PFSK-1 (cell line): Measurements from ENCODE around the gene CLSTN1.

Experiments
- FOXP2 ChIP-seq: optimal IDR thresholded peaks from 2 replicates; pipeline ENCODE3; 2011; ENCODE audit warnings: borderline replicate concordance, control low read depth, inconsistent platforms; ENCODE audit not compliant: insufficient read depth; ENCODE audit errors: extremely low read length, extremely low read depth
- POLR2AphosphoS5 ChIP-seq: IDR thresholded peaks from 2 replicates; pipeline ENCODE4 v1.6.1; 2012; ENCODE audit warnings: low read depth, mild to moderate bottlenecking, control low read depth, low read length, moderate library complexity
- SIN3A ChIP-seq: IDR thresholded peaks from 2 replicates; pipeline ENCODE4 v1.6.1; 2012; ENCODE audit warnings: mild to moderate bottlenecking, low read length, moderate library complexity, borderline replicate concordance; ENCODE audit not compliant: insufficient read depth
- TAF1 ChIP-seq: IDR thresholded peaks from 2 replicates; pipeline ENCODE4 v1.6.1; 2012; ENCODE audit warnings: low read length, control low read depth, borderline replicate concordance; ENCODE audit not compliant: insufficient read depth
- TF ChIP-seq, protein P1 (sequence below), 2 experiments: IDR thresholded peaks; 2 replicates each; pipeline versions ENCODE4 v1.6.1 to v1.8.0; 2011 to 2012; ENCODE audit warnings: low read depth in 2 of 2, low read length in 2 of 2, control low read depth in 1 of 2, inconsistent platforms in 1 of 2, mild to moderate bottlenecking in 1 of 2, moderate library complexity in 1 of 2; ENCODE audit not compliant: insufficient read depth in 1 of 2

The CLSTN1 gene

GRCh38 chr1:9767964-9768668 lies 55.6 kb downstream of the CLSTN1 start:
- TF ChIP-seq POLR2AphosphoS5 (no peak), TAF1 (no peak), FOXP2 (no peak), SIN3A (no peak)
- TF ChIP-seq, protein P1, sequence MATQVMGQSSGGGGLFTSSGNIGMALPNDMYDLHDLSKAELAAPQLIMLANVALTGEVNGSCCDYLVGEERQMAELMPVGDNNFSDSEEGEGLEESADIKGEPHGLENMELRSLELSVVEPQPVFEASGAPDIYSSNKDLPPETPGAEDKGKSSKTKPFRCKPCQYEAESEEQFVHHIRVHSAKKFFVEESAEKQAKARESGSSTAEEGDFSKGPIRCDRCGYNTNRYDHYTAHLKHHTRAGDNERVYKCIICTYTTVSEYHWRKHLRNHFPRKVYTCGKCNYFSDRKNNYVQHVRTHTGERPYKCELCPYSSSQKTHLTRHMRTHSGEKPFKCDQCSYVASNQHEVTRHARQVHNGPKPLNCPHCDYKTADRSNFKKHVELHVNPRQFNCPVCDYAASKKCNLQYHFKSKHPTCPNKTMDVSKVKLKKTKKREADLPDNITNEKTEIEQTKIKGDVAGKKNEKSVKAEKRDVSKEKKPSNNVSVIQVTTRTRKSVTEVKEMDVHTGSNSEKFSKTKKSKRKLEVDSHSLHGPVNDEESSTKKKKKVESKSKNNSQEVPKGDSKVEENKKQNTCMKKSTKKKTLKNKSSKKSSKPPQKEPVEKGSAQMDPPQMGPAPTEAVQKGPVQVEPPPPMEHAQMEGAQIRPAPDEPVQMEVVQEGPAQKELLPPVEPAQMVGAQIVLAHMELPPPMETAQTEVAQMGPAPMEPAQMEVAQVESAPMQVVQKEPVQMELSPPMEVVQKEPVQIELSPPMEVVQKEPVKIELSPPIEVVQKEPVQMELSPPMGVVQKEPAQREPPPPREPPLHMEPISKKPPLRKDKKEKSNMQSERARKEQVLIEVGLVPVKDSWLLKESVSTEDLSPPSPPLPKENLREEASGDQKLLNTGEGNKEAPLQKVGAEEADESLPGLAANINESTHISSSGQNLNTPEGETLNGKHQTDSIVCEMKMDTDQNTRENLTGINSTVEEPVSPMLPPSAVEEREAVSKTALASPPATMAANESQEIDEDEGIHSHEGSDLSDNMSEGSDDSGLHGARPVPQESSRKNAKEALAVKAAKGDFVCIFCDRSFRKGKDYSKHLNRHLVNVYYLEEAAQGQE (IDR thresholded peaks at IDR 0.05; ENCODE audit: insufficient read depth in 1 of 2, low read depth in 2 of 2, low read length in 2 of 2): no peak

- TF ChIP-seq SIN3A (no peak), FOXP2 (no peak), TAF1 (no peak), POLR2AphosphoS5 (no peak)
- TF ChIP-seq, protein P1 (IDR thresholded peaks at IDR 0.05; ENCODE audit: insufficient read depth in 1 of 2, low read depth in 2 of 2, low read length in 2 of 2): no peak
Observed at GRCh38 chr1:9766759-9767442, 56.9 kb downstream of the CLSTN1 start.

GRCh38 chr1:9764550-9764949 lies 59.2 kb downstream of the CLSTN1 start:
- no peak for TF ChIP-seq SIN3A
- no peak for TF ChIP-seq POLR2AphosphoS5
- TF ChIP-seq, protein P1 (IDR thresholded peaks at IDR 0.05; ENCODE audit: insufficient read depth in 1 of 2, low read depth in 2 of 2, low read length in 2 of 2): no peak
- no peak for TF ChIP-seq FOXP2
- no peak for TF ChIP-seq TAF1

DNA sequence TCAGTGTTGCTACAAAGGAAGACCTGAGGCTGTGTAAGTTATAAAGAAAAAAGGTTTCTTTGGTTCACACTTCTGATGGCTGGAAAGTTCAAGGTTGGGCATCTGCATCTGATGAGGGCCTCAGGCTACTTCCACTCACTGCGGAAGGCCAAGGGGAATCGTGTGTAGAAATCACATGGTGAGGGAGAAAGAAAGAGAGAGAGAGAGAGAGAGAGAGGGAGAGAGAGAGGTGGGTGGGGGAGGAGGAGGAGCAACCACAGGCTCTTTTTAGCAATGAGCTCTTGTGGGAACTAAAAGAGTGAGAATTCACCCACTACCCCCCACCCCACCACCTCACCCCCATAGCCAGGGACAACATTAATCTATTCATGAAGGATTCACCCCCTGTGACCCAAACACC lies 59.9 kb downstream of the CLSTN1 start:
- TF ChIP-seq FOXP2 (no peak), SIN3A (no peak), POLR2AphosphoS5 (no peak)

- TF ChIP-seq, protein P1 (IDR thresholded peaks at IDR 0.05; ENCODE audit: insufficient read depth in 1 of 2, low read depth in 2 of 2, low read length in 2 of 2): no peak
- TF ChIP-seq TAF1 (no peak), POLR2AphosphoS5 (no peak)
Observed at GRCh38 chr1:9761855-9762254, 61.9 kb downstream of the CLSTN1 start.
